ENCODE measurements around the gene JPH3.
"Not testable (repeated sequence)": the region's sequence is repeated elsewhere in the genome, so short reads cannot be mapped to it uniquely, and the experiment has no call there.

Gene JPH3

GRCh38 chr16:87701078-87701460 lies 98.8 kb downstream of the JPH3 start:
- DNase-seq = no peak

GRCh38 chr16:87701505-87701921 lies 99.2 kb downstream of the JPH3 start:
- DNase-seq = peak; percentile 61

- DNase-seq = no peak
These were observed 100.1 kb downstream of the JPH3 start for GRCh38 chr16:87702325-87702811.

GRCh38 chr16:87703071-87703470 lies 100.8 kb downstream of the JPH3 start:
- no peak for DNase-seq

GRCh38 chr16:87703835-87704375 lies 101.6 kb downstream of the JPH3 start:
- no peak for DNase-seq

GRCh38 chr16:87704754-87705353 lies 102.5 kb downstream of the JPH3 start:
- no peak for DNase-seq

GRCh38 chr16:87705771-87706277 lies 103.5 kb downstream of the JPH3 start:
- DNase-seq = peak; percentile 59

GRCh38 chr16:87706278-87707000 lies 104.1 kb downstream of the JPH3 start:
- peak; percentile 84 for DNase-seq

- no peak for DNase-seq
These were observed 104.8 kb downstream of the JPH3 start for GRCh38 chr16:87707097-87707496.

GRCh38 chr16:87707714-87708580 lies 105.6 kb downstream of the JPH3 start:
- DNase-seq = no peak

- no peak for DNase-seq
These were observed 106.8 kb downstream of the JPH3 start for GRCh38 chr16:87708881-87709638.

- DNase-seq = no peak
These were observed 107.4 kb downstream of the JPH3 start for GRCh38 chr16:87709677-87710076.

GRCh38 chr16:87710887-87711286 lies 108.6 kb downstream of the JPH3 start:
- DNase-seq = no peak

- no peak for DNase-seq
These were observed 110.0 kb downstream of the JPH3 start for GRCh38 chr16:87712184-87712762.

- DNase-seq = no peak
These were observed 111.3 kb downstream of the JPH3 start for GRCh38 chr16:87713451-87714229.

GRCh38 chr16:87715231-87715630 lies 112.9 kb downstream of the JPH3 start:
- no peak for DNase-seq

GRCh38 chr16:87715658-87716057 lies 113.3 kb downstream of the JPH3 start:
- DNase-seq = no peak

GRCh38 chr16:87718831-87719230 lies 116.5 kb downstream of the JPH3 start:
- not testable (repeated sequence) for DNase-seq

- DNase-seq = no peak
These were observed 118.1 kb downstream of the JPH3 start for GRCh38 chr16:87720446-87720845.

GRCh38 chr16:87721622-87722585 lies 119.6 kb downstream of the JPH3 start:
- no peak for DNase-seq

Measured in DMS153 (cell line).